HG02870 (cell line): ENCODE measurements around the gene SCOC.
A peak's percentile ranks its signal among the peaks of the same experiment; 100 is the strongest.

Source experiments
- ATAC-seq: cut with Tn5 transposase; IDR thresholded peaks from one replicate; pipeline ENCODE4 v1.9.1; 2021; ENCODE audit warnings: mild to moderate bottlenecking, moderate library complexity; ENCODE audit not compliant: unreplicated experiment

Gene SCOC

DNA sequence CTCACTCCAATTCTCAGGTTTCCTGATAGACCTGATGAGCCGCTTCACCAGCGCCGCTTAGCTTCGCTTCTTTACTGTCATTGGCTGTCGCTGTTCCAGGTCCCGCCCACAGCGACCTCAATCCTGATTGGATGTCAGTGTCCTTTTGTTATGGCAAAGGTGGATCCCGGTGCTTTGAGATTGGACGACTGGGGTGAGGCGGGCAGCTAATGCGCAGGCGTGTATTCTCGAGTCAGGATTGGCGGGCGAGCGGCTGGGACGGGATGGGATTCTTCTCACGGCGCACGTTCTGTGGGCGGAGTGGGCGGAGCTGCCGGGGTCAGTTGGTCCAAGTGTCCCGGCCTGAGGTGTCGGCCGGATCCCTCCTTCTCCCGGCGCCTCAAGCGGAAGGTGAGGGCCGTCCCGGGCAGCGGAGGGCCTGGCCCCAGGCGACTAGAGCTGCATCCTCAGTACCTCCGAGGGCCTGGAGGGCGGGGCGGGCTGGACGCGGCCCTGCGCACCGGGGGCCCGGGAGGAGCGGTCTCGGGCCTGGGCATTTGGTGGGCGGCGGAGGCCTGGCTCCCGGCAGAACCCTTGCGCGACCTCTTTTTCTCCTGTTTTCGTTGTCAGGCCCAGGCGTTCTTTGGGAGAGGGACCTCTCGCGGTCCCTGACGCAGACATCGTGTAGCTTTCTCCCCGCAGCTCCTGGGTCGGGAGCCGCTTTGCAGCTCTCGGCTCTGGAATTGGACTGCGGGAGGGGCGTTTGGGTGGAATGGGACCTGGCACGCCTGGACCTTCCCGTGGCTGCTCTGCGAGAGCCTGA, at the start of gene SCOC:
Gene SCOC (plus strand): TSS at position 319 of the 802 bp plus-strand sequence. CDS start 5,525 bp downstream, outside the sequence.
- ATAC-seq: peak; percentile 93

DNA sequence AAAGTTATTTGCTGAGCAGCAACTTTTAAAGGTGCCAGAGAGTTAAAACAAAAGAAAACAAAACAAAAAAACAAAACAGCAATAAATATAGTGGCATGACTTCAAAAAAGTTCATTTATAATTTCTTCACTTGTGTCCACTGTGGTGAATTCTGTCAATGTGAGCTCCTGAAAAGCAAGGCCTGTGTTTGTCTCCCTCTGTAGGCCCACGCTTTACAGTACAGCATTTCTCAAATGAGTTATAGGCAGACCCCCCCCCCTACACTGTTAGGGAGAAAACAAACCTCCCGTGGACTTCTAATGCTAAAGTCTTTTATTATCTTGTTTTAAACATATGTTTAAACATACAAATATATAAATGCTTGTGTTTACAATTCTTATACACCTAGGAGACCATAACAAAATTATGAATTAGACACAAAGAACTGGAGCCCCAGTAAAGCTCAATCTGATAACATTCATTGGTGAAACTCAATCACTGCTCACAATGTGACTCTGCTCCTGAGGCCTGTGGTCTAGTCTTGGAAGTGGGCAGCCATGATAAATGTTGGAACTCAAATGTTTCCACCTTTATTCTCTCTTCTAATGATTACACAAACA, 47.0 kb upstream of the SCOC start:
- ATAC-seq: no peak

DNA sequence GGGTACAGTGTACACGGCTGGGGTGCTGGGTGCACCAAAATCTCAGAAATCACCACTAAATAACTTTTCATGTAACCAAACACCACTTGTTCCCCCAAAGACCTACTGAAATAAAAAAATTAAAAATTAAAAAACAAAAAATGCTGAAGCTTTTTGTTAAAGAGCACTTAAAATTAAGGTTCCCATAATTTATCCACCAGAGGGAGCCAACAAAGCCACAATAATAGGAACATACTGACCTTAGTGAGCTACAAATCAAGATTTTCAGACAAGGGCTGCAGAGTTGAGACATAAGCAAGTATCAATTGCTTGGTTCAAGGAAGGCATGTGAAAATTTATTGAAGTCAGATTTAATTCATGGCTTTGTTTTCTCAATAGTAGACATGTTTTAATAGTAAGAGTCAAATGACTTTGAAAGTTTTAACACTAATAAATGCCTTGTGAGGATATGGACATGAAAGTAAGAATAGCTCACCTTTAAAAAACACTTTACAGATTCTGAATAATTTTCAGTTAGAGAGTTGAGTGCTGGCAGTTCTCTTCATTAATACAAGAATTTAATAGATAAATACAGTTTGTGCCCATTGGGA, 43.0 kb upstream of the SCOC start:
- ATAC-seq: no peak

DNA sequence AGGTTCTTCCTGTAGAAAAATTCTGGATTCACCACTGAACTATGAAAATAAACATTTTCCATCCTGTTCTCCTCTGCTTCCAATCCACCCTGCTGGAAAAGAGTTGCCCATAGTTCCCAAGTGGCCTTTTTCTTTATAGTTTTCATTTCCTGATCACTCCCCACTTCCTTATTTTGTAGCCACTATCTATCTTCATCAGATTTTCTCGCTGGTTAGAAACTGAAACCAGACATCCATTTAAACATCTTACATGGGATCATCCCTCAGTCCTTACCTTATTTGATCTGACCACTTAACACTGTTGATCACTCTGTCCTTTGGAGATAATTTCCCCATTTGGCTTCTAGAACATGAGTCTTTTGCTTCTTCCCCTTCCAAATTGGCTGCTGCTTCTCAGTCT, 42.2 kb upstream of the SCOC start:
- no peak for ATAC-seq

DNA sequence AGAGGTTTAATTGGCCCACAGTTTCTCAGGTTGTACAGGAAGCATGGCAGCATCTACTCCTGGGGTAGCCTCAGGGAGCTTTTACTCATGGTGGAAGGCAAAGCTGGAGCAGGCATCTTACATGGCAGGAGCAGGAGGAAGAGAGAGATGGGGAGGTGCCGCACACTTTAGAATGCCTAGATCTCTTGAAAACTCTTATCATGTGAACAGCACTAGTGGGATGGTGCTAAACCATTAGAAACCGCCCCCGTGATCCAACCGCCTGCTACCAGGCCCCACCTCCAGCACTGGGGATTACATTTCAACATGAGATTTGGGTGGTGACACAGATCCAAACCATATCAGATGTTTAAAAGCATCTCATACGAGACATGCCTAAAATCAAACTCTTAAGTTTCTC, 41.6 kb upstream of the SCOC start:
- ATAC-seq: no peak

DNA sequence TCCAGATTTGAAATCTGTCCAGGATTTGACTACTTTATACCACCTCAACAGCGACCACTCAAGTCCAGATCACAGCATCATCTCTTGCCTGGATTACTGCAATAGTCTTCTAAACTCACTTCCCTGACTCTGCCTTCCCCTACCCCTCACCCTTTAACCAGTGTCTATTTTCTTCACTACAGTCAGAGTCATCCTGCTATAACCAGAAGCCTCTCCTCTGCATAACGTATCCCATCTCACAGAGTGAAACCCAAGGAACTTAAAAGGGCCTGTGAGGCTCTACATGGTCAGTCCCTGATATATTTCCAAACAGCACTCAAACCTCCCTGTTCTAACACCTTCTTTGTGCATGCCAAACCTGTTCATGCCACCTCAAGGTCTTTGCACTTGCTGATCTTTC, 40.7 kb upstream of the SCOC start:
- ATAC-seq: no peak

DNA sequence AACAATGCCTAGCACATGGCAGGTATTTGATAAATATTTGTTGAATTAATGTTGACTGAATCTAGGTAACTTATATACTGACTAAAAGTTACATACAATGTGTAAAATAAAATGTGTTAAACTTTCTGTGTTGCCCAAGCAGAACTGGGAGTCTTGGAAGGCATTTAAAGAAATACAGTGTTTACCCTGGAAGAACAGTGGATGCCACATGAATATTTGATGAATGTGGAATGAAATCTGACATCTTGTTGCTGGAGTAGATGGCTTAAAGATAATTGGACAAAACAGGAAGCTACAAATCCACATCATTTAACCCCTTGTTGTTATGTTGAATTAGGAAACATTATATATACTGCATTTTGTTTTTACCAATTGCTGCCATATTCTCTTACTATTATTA, 39.9 kb upstream of the SCOC start:
- no peak for ATAC-seq

DNA sequence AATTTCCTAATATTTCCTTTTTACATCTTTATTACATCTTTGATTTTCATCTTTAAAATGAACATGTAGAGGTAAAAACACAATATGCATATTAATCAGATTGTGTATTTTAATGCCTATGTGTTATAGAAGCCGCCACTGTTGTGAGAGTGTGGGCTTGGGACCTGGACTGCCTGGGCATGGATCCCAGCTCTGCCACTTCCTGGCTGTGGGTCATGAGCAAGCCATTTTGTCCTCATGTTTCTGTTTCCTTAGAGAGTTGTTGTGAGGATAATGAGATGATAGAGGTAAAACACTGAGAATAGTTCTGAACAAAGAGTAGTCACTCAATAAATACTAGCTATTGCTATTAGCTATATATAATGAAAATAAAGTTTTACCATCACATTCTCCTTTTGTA, 38.4 kb upstream of the SCOC start:
- ATAC-seq: no peak

DNA sequence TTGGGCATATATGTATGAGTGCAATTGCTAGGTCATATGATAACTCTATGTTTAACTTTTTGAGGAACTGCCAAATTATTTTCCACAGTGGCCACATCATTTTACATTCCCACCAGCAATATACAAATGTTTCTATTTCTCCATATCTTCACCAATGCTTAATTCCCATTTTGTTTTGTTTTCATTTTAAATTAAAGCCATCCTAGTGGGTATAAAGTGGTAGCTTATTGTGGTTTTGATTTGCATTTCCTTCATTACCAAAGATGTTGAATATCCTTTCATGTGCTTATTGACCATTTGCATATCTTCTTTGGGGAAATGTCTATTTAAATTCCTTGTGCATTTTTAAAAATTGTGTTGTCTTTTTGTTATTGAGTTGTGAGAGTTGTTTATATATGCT, 36.7 kb upstream of the SCOC start:
- no peak for ATAC-seq

DNA sequence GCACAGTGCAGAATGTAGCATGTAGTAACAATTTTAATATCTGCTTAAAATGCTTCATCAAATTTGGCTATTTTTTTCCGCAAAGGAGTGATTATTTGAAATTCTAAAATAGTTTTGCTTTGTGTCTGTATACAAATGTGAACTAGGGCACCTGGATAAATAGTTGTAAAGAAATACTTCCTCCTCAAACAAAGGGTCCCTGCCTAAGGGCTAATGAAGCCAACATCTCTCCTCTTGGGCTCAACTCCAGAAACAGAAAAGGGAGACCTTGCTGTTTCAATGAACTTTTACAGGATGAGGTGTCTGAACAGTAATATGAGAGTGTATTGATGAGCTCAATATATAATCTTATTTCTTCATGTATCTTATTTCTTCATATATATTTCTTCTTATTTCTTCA, 30.8 kb upstream of the SCOC start:
- no peak for ATAC-seq

DNA sequence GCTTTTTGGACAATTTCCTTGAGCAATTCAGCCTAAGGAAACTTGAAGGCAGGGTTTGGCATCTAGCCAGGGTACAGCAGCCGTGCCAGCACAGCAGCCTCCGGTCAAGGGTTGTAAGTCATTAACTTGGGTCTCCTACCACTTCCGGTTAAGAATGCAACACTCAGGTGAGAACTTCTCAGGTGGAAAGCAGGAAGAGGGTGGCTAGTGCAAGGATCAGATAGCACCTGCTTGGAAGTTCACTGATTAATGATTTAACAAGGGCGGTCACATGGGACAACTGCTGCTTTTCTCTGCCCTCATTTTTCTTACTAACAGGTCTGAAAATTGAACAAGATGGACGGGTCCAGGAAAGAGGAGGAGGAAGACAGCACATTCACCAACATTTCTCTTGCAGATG, 30.1 kb upstream of the SCOC start:
- ATAC-seq: no peak

DNA sequence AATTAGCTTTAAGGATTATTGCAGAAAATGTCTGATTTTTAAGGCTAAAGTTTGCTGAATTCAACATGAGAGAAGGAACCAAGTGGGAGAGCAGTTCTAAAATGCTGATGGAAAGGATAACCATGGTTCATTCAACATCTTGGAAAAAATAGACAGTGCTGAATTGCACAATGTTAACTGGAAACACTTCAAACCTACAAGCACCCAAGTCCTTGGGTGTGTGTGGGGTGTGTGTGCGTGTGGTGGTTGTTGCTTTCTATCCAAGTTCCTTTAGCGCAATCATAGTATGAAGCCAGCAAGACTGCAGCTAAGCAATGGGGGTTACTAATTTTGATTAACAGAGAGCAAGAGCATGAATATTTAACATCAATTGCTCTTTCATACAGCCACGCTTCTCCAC, 29.3 kb upstream of the SCOC start:
- no peak for ATAC-seq

DNA sequence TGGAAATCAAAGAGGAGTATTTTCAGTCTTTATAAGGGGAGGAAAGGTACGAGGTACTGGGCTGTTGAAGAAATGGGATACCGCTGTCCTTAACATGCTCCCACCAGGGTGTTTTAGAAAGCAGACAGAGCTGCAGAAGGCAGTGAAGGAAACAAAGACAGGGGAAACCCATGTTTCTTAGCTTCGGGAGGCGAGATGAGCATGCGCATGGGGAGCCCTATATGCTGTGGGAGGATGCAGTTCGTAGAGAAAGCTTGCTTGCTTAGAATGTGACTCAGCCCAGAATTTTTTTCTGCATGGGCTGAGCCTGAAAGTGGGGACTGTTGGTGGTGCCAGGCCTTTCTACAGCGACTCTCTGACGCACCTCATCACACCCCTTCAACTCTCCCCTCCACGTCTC, 28.8 kb upstream of the SCOC start:
- ATAC-seq: no peak

DNA sequence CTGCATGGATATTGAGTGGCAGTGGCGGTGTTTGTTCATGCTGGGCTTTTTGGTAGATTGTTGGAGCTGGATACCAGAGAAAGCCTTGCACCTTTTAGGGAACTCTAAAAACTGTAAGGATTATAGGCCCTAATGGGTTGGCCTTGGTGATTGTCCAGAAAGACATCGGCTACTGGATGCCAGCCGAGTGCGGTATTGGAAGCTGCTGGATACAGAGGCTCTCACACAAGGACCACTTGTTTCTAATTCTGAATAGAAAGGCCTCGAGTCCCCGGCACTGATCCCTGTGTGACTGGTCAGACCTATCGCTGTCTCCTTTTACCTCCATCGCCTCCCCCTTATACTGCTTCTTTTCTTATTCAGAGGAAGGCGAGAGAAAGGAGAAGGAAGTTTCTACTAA, 27.3 kb upstream of the SCOC start:
- no peak for ATAC-seq

DNA sequence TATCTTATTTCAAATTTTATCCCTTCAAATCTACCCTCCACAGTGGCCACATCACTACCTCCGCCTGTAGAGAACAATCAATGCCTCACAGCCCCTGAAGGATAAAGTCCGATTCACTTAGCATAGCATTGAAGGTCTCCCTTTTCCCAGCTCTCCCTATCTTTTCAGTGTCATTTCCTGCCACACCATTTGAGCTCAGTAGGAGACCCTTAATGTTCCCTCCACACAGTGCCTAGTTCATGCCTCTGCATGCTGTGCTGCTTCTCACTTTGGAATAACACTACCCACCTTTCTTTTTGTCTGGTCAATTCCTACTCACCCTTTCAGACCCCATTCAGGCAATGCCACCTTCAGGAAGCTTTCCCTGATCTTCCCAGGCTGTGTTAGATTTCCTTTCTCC, 23.6 kb upstream of the SCOC start:
- no peak for ATAC-seq

DNA sequence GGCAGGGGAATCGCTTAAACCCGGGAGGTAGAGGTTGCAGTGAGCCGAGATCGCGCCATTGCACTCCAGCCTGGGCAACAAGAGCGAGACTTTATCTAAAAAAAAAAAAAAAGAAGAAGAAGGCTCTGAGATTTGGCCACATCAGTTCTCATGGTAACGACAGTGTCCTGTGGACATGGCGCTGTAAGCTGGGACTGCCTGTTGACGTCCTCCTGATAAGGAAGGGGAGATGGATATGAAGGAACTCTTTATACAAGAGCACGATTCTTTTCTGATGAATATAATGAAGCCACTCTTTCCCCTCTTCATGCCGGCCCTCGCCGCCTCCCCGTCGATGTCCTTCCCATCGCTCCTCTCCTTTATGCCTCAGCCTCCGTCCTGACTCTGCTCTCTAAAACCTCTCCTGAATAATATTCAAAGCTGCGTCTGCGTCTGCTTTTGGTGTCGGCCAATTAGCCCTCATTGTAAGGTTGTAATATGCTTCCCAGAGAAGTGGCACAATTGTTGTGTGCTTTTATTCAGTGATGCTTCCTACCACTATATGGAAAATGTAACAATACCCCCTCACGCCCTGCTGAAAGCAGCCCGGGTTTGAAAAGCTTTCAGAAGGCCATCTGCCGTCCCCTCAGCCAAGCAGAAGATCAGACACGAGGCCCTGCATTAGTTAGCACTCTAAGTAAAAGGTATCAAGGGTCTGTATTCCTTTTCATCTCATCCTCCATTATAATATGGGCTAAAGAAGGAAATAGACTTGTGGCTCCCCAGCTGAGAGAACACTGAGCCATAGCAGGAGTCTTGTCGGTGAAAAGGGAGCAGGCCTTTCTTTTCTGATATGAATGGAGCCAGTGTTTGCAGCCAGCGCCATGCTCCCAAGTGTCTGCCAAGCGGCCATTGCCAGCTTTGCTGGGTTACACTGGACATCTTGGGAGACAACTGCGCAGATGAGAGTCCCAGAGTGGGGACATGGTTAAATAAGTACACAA, 22.1 kb upstream of the SCOC start:
- no peak for ATAC-seq

DNA sequence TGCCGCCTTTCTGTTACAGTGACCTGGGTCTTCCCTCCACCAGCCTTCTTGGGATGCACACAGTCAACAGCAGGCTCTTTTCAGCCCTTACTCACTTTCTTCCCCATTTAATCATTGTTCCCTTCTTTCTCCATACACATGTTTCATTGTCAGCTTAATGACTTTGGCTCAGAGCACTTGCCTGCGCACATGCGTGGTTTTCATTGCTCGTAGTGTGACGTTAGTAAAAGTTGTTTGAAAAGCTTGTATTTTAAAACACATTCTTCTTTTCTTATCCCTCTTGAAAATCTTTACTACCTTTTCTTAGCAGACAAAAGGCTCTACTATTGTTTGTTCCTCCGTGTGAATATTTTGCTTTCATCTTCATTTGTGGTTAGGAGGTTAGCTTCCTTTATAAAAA, 19.7 kb upstream of the SCOC start:
- no peak for ATAC-seq

DNA sequence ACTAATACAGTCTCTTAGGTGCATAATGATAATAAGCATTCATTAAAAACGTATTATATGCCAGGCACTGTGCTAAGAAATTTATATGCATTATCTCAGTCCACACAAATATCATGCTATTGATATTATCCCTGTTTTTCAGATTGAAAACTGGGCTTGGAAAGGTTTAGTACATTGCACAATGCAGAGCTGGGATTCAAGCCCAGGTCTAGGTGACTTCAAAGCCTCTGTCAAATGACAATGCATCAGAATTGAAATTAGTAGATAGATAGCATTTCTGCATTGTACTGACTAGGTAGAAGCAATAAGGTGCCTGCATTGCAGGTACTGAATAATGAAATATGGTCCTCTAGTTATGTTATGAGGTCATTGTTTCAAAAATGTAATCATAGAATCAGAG, 18.2 kb upstream of the SCOC start:
- ATAC-seq: no peak

DNA sequence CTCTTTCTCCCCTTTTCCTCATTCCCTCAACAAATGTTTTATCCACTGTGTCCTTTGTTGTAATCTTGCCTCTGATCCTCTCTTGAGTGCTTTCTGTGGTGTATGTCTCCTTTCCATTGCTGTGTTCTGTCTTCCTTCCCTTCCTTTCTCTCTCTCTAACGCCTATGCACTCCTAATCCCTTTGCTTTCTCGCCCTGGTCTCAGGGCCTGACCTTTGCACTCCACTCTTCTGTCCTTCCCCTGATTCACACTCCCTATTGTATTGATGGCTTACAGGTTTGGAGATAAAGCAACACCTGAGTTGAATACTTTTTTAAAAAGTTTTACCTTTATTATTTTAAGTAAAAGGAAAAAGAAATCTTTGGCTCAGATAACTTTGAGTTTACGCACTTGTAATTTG, 15.6 kb upstream of the SCOC start:
- ATAC-seq: no peak

DNA sequence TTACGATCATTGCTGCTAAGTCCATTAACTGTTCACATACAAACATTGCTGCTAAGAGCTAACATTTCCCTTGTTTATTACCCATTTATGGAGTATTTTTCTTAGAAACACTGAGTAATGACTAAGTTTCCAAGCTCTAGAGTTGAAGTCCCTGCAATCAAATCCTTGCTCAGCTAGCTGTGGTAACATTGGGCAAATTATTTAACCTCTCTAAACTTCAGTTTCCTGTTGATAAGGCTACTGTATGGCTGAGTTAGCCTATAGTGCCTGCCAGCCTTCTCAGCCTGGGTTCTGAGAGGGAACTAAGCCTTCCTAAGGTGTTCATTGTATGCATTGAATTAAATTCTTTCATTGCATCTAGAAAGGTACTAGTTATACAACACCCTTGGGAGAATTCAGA, 15.2 kb upstream of the SCOC start:
- no peak for ATAC-seq
